Liver (tissue), 3 donors: ENCODE measurements around the gene ARHGEF25.

Experiments used
- CTCF ChIP-seq: fragments of 150-350 bp; IDR thresholded peaks from 2 replicates; pipeline ENCODE4 v1.5.1; 2017; ENCODE audit warnings: improper control_type of control experiment, low read depth, low read length; ENCODE audit not compliant: missing input control
- MAX ChIP-seq: IDR thresholded peaks from 2 replicates; pipeline ENCODE4 v1.6.1; 2016; ENCODE audit warnings: antibody characterized with exemption
- TAF1 ChIP-seq: conservative IDR thresholded peaks from 2 replicates; pipeline ENCODE4 v1.6.1; 2016; ENCODE audit warnings: antibody characterized with exemption, mild to moderate bottlenecking
- donor health status: healthy.
- donor health status: healthy.

- TF ChIP-seq CTCF (no peak), TAF1 (no peak), MAX (no peak)
Observed at GRCh38 chr12:57630891-57631433, 19.7 kb downstream of the ARHGEF25 start.
